GM12878 (cell line): Measurements from ENCODE around the gene RBBP6. TPM values are rescaled to one million over a fixed set of nuclear protein-coding genes. Genes with fewer than 3 reads are reported as not detected.
A peak's percentile ranks its signal among the peaks of the same experiment; 100 is the strongest.

ENCODE experiments used
- CREB1 ChIP-seq: IDR thresholded peaks from 2 replicates; pipeline ENCODE4 v1.6.1; 2012; ENCODE audit warnings: low read depth, mild to moderate bottlenecking, inconsistent platforms
- ELK1 ChIP-seq: IDR thresholded peaks from 2 replicates; pipeline ENCODE4 v1.6.1; 2012; ENCODE audit warnings: low read depth, low read length, improper control_type of control experiment
- EP300 ChIP-seq, 2 experiments: fragments of 150-350 bp in 1 of 2; IDR thresholded peaks; 2 replicates each; pipeline ENCODE4 v1.6.1; 2011 to 2012; ENCODE audit warnings: low read depth in 2 of 2, low read length in 2 of 2, borderline replicate concordance in 1 of 2, improper control_type of control experiment in 1 of 2, inconsistent platforms in 1 of 2; ENCODE audit not compliant: control insufficient read depth in 1 of 2
- ESRRA ChIP-seq: IDR thresholded peaks from 2 replicates; pipeline ENCODE4 v1.6.1; 2012; ENCODE audit warnings: mild to moderate bottlenecking, low read length, improper control_type of control experiment
- FOS ChIP-seq: IDR thresholded peaks from 3 replicates; pipeline ENCODE4 v1.6.1; 2011; ENCODE audit warnings: borderline replicate concordance; ENCODE audit not compliant: insufficient read length; ENCODE audit errors: extremely low read depth
- FOXM1 ChIP-seq: IDR thresholded peaks from 2 replicates; pipeline ENCODE4 v1.6.1; 2012; ENCODE audit warnings: low read depth, mild to moderate bottlenecking, inconsistent platforms, low read length, moderate library complexity
- IKZF2 ChIP-seq, 2 experiments: fragments of 450-650 bp; IDR thresholded peaks; 2 replicates each; pipeline ENCODE4 v1.6.1; 2017; ENCODE audit warnings: mild to moderate bottlenecking in 2 of 2, moderate library complexity in 2 of 2
- KDM1A ChIP-seq: fragments of 200-600 bp; sonication (generic); IDR thresholded peaks from 2 replicates; pipeline ENCODE4 v1.6.1; 2016; ENCODE audit warnings: borderline replicate concordance
- NFIC ChIP-seq: IDR thresholded peaks from 2 replicates; pipeline ENCODE4 v1.6.1; 2012; ENCODE audit warnings: low read depth, mild to moderate bottlenecking, inconsistent platforms, low read length, moderate library complexity
- NFXL1 ChIP-seq: fragments of 450-650 bp; IDR thresholded peaks from 2 replicates; pipeline ENCODE4 v1.6.1; 2017; ENCODE audit warnings: antibody characterized with exemption, mild to moderate bottlenecking, borderline replicate concordance
- RAD21 ChIP-seq: IDR thresholded peaks from 2 replicates; pipeline ENCODE4 v1.6.1; 2011; ENCODE audit warnings: mild to moderate bottlenecking, low read depth, low read length, moderate library complexity; ENCODE audit not compliant: insufficient read depth
- RUNX3 ChIP-seq: IDR thresholded peaks from 2 replicates; pipeline ENCODE4 v1.6.1; 2012; ENCODE audit warnings: low read length, inconsistent platforms
- SMARCA5 ChIP-seq: fragments of 450-650 bp; IDR thresholded peaks from 2 replicates; pipeline ENCODE4 v1.6.1; 2017; ENCODE audit warnings: mild to moderate bottlenecking
- SUPT20H ChIP-seq: IDR thresholded peaks from 2 replicates; pipeline ENCODE4 v1.6.1; 2011; ENCODE audit warnings: low read depth, mild to moderate bottlenecking, low read length, moderate library complexity, borderline replicate concordance; ENCODE audit not compliant: control insufficient read depth
- TBL1XR1 ChIP-seq: IDR thresholded peaks from 2 replicates; pipeline ENCODE4 v1.6.1; 2012; ENCODE audit warnings: low read depth, low read length, improper control_type of control experiment
- TCF7 ChIP-seq: IDR thresholded peaks from 2 replicates; pipeline ENCODE4 v1.6.1; 2014; ENCODE audit warnings: antibody characterized with exemption, borderline replicate concordance
- USF2 ChIP-seq: IDR thresholded peaks from 2 replicates; pipeline ENCODE4 v1.6.1; 2011; ENCODE audit warnings: low read depth, low read length, improper control_type of control experiment, borderline replicate concordance
- polyA plus RNA-seq, 11 experiments: library from polyadenylated mRNA; depleted of rRNA in 4 of 11; unstranded in 6 of 11; stranded (reverse) in 5 of 11; fragments of >200 nt; fragmentation: Nextera tagmentation in 4 of 11; fragmentation: Illumina TruSeq in 1 of 11; extraction: Ambion mirVana in 4 of 11; extraction: Trizol in 1 of 11; gene quantifications; 1 replicate in 1 of 11; 2 replicates in 10 of 11; pipeline versions ENCODE4 v1.2.1 to v1.2.3, GENCODE V29; 2011 to 2016; ENCODE audit warnings: inconsistent platforms in 2 of 11, missing spikeins in 2 of 11, low read depth in 1 of 11
- total RNA-seq, 4 experiments: library from RNA; depleted of rRNA in 3 of 4; stranded (reverse); fragments of >200 nt in 3 of 4; fragmentation: Illumina TruSeq in 1 of 4; extraction: Trizol in 1 of 4; gene quantifications; 2 replicates each; pipeline versions ENCODE4 v1.2.1 to v1.2.3, GENCODE V29; 2013 to 2021
- TF ChIP-seq, protein P1 (sequence below): IDR thresholded peaks from 2 replicates; pipeline ENCODE4 v1.6.1; 2012; ENCODE audit warnings: low read depth, low read length, improper control_type of control experiment
- TF ChIP-seq, protein P2 (sequence below), 3 experiments: IDR thresholded peaks in 2 of 3; conservative IDR thresholded peaks in 1 of 3; 2 replicates each; pipeline ENCODE4 v1.5.1; 2011; ENCODE audit warnings: low read depth in 3 of 3, low read length in 3 of 3, mild to moderate bottlenecking in 3 of 3, control low read depth in 2 of 3, moderate library complexity in 2 of 3, inconsistent platforms in 1 of 3, mixed read lengths in 1 of 3; ENCODE audit not compliant: control insufficient read depth in 2 of 3, insufficient read depth in 1 of 3; ENCODE audit errors: extremely low read depth in 1 of 3
- TF ChIP-seq, protein P3 (sequence below): fragments of 450-650 bp; IDR thresholded peaks from 2 replicates; pipeline ENCODE4 v1.6.1; 2017; ENCODE audit warnings: mild to moderate bottlenecking, moderate library complexity

Gene RBBP6
- total and polyA plus RNA-seq, 10 of the 15 experiments (the other 5 are each of a cell fraction or from before 2014, with no cell fraction given), result 16.9 to 80.2 (median 36.5) TPM

GRCh38 chr16:24504472-24505345 is 34.7 kb upstream of the RBBP6 start (continued):
- TF ChIP-seq, protein P1, sequence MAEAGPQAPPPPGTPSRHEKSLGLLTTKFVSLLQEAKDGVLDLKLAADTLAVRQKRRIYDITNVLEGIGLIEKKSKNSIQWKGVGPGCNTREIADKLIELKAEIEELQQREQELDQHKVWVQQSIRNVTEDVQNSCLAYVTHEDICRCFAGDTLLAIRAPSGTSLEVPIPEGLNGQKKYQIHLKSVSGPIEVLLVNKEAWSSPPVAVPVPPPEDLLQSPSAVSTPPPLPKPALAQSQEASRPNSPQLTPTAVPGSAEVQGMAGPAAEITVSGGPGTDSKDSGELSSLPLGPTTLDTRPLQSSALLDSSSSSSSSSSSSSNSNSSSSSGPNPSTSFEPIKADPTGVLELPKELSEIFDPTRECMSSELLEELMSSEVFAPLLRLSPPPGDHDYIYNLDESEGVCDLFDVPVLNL, result peak; percentile 34; the same call in 1 of the 2 replicates
- no peak for TF ChIP-seq IKZF2 (IDR thresholded peaks at IDR 0.05)
- TF ChIP-seq RAD21, result peak; percentile 91
- no peak for TF ChIP-seq USF2
- TF ChIP-seq EP300 (IDR thresholded peaks at IDR 0.05; ENCODE audit: borderline replicate concordance in 1 of 2, control insufficient read depth in 1 of 2, low read depth in 2 of 2, low read length in 2 of 2), result no peak
- TF ChIP-seq ELK1, result no peak
- no peak for TF ChIP-seq FOS
- no peak for TF ChIP-seq NFIC
- no peak for TF ChIP-seq KDM1A
- TF ChIP-seq SMARCA5, result no peak
- no peak for TF ChIP-seq TCF7
- TF ChIP-seq, protein P2, sequence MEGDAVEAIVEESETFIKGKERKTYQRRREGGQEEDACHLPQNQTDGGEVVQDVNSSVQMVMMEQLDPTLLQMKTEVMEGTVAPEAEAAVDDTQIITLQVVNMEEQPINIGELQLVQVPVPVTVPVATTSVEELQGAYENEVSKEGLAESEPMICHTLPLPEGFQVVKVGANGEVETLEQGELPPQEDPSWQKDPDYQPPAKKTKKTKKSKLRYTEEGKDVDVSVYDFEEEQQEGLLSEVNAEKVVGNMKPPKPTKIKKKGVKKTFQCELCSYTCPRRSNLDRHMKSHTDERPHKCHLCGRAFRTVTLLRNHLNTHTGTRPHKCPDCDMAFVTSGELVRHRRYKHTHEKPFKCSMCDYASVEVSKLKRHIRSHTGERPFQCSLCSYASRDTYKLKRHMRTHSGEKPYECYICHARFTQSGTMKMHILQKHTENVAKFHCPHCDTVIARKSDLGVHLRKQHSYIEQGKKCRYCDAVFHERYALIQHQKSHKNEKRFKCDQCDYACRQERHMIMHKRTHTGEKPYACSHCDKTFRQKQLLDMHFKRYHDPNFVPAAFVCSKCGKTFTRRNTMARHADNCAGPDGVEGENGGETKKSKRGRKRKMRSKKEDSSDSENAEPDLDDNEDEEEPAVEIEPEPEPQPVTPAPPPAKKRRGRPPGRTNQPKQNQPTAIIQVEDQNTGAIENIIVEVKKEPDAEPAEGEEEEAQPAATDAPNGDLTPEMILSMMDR (IDR thresholded peaks at IDR 0.05 in 2 of 3, conservative IDR thresholded peaks at IDR 0.05 in 1 of 3; ENCODE audit: control insufficient read depth in 2 of 3, extremely low read depth in 1 of 3, insufficient read depth in 1 of 3, low read depth in 3 of 3, low read length in 3 of 3), result peak; percentile 76 to 87 (median 79)
- no peak for TF ChIP-seq FOXM1
- 0 out of 2 replicates have a peak, but pooled peaks have one; percentile 7 for TF ChIP-seq RUNX3
- no peak for TF ChIP-seq SUPT20H
- TF ChIP-seq TBL1XR1, result no peak
- TF ChIP-seq NFXL1, result no peak
- no peak for TF ChIP-seq CREB1
- TF ChIP-seq ESRRA, result no peak
- TF ChIP-seq, protein P3, sequence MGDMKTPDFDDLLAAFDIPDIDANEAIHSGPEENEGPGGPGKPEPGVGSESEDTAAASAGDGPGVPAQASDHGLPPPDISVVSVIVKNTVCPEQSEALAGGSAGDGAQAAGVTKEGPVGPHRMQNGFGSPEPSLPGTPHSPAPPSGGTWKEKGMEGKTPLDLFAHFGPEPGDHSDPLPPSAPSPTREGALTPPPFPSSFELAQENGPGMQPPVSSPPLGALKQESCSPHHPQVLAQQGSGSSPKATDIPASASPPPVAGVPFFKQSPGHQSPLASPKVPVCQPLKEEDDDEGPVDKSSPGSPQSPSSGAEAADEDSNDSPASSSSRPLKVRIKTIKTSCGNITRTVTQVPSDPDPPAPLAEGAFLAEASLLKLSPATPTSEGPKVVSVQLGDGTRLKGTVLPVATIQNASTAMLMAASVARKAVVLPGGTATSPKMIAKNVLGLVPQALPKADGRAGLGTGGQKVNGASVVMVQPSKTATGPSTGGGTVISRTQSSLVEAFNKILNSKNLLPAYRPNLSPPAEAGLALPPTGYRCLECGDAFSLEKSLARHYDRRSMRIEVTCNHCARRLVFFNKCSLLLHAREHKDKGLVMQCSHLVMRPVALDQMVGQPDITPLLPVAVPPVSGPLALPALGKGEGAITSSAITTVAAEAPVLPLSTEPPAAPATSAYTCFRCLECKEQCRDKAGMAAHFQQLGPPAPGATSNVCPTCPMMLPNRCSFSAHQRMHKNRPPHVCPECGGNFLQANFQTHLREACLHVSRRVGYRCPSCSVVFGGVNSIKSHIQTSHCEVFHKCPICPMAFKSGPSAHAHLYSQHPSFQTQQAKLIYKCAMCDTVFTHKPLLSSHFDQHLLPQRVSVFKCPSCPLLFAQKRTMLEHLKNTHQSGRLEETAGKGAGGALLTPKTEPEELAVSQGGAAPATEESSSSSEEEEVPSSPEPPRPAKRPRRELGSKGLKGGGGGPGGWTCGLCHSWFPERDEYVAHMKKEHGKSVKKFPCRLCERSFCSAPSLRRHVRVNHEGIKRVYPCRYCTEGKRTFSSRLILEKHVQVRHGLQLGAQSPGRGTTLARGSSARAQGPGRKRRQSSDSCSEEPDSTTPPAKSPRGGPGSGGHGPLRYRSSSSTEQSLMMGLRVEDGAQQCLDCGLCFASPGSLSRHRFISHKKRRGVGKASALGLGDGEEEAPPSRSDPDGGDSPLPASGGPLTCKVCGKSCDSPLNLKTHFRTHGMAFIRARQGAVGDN, result no peak
